ENCODE data around the gene NUP62.

NUP62 gene

GRCh38 chr19:49895566-49896297, 33.6 kb downstream of the NUP62 start:
- DNase-seq = no peak

DNA sequence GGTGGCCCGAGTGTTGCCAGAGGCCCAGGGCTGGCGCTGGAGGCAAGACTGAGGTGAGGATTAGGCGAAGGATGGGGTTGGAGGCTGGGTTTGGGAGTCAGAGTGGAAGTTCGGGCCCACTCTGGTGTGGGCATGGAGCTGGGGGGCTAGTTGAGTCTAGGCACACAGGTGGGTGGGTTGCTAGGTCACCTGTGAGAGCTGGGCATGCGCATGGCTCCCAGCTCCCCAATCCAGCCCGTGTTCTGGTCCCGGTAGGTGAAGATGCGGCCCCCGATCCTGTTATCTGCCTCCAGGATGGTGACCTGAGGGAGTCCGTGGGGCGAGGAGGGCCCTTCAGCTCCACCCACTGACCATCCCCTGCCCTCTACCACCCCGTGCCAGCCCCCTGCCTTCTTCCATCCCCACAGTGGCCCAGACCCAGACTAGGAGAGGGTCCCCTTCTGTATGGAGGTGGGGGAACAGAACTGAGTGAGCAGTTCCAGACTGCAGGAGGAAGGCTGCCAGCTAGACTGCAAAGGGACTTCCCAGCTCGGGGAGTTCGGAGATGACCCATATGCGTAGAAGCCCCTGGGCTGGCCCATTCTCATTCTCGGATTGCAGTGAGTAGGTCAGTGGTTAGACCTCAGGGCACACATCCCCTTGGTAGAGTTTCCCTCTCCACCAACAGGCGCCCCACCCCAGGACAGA, 34.3 kb downstream of the NUP62 start:
- no peak for DNase-seq

- no peak for DNase-seq
Measured at GRCh38 chr19:49894011-49894664, 35.2 kb downstream of the NUP62 start.

DNA sequence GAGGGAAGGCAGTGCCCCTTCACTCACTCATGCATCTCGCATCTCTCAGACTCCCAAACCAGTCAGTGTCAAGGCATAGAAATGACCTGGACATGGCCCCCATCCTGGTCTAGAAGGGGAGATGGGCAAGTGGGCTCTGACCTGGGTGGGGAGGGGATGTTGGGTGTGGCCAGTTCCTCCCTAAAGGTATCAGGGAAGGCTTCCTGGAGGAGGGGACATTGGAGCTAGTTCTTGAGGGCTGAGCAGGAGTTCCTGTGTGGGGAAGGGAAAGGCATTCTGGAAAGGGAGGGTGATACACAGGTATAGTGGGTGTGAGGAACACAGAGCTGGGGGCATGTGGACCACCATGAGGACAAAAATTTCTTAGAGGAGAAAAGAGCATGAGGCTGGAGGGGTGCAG, 36.6 kb downstream of the NUP62 start:
- no peak for DNase-seq

- no peak for DNase-seq
Measured at GRCh38 chr19:49891393-49891792, 37.9 kb downstream of the NUP62 start.

GRCh38 chr19:49890349-49891311, 38.7 kb downstream of the NUP62 start:
- DNase-seq = no peak

- DNase-seq = no peak
Measured at GRCh38 chr19:49889687-49890348, 39.5 kb downstream of the NUP62 start.

DNA sequence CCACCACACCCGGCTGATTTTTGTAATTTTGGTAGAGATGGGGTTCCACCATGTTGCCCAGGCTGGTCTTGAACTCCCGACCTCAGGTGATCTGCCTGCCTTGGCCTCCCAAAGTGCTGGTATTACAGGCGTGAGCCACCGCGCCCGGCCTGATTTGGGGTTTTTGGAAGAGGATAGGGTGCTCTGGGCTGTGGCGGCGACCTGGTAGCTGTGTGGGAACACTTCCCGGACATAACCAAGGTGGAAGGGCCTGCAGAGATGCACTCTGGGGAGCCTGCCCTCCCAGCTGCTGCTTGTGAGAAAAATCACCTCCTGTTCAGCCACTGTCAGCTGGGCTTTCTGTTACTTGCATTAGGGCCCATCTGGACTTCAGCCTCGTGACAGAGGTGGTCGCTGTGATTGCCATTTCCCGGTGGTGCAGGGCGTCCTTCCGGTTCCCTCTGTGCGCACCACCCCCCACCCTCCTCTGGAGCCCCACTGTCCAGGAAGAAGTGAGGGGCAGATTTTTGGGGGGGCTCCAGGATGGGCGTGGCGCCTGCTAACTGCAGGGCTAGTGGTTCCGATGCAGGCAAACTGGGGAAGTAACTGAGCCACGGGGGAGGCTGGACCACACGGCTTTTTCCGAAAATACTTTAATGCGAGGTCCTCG, 40.1 kb downstream of the NUP62 start:
- DNase-seq = no peak

DNA sequence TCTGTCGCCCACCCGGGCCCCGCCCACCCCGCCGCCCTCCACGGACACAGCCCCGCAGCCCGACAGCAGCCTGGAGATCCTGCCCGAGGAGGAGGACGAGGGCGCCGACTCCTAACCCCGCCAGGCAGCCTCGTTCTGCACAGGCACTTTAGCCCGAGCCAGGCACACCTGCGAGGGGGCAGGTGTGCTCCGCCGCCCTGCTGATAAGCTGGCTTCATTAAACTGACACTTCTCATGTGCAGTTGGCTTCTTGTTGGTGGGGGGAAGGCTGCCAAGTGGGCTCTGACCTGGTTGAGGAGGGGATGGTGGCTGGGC, 40.8 kb downstream of the NUP62 start:
- DNase-seq = no peak

GRCh38 chr19:49887665-49888509, 41.4 kb downstream of the NUP62 start:
- no peak for DNase-seq

DNA sequence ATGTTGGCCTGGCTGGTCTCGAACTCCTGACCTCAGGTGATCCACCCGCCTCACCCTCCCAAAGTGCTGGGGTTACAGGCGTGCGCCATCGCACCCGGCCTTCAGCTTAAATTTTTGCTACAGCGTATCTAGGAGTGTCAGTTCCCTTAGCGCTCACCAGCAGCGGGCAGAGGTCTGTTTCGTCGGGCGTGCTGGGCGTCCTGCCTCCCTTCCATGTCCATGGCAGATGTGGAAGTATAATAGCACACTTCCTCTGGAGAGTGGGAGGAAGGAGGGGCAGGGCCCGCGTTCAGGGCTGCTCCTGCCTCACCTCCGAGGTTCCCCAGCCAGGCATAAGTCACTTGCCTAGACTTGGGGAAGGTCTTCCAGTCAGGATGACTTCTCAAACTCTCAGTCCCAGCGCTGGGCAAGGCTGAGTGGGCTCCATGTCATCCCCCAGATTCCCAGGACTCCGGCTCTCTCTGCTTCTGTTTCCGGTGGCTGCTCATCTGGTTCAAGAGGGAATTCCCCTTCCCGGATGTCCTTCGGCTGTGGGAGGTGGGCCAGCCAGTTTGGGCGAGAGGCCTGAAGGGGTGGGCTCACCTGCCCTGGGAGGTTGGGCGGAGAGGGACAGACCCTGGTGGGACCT, 42.2 kb downstream of the NUP62 start:
- DNase-seq = no peak

DNA sequence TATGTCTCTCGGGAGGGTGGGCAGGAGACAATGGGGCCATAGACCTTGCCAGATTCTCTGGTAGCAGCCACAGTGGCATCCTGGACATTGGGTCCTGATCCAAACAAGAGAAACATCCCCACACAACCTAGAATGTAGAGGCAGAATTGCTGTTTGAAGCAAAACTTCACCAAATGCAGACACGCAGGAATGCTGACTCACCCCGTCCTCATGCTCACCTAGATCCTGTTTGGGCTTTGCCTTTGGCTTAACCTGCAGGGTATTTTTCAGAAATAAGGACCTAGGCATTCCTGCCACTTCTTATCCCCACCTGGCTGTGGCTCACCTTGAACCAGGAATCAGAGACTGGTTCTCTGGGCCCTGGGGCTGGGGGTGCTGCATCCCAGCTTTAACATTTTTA, 44.5 kb downstream of the NUP62 start:
- no peak for DNase-seq

DNA sequence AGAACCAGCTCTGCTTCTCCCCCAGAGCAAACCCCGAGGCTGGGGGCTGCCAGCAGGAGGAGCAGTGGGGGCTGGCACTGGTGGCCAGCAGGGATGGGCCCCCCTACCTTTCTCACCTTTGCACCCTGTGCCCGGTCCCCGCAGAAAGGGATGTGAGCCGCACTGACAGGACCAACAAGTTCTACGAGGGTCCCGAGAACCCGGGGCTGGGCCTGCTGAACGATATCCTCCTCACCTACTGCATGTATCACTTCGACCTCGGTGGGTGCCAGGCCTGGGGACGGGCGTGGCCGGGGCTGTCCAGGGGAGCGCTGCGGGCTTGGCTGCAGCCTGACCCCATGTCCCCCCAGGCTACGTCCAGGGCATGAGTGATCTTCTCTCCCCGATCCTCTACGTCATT, 45.2 kb downstream of the NUP62 start:
- no peak for DNase-seq

DNA sequence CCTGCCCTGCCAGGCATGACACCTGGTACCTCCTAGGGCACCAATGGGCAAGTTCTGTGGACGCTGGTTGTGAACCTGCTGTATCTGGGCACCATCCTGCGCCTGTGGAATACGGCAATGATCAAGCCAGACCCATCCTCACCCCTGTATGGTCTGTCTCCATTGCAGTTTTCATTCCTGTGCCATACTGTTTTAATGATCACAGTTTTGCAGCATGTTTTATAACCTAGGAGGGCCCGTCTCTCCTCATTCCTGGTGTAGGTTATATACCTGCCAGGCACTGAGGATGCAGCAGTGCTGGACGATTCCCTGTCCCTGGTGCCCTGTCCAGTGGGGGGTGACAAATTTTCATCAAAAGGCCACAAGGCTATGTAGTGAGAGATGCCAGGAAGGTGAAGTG, 46.2 kb downstream of the NUP62 start:
- DNase-seq = no peak

DNA sequence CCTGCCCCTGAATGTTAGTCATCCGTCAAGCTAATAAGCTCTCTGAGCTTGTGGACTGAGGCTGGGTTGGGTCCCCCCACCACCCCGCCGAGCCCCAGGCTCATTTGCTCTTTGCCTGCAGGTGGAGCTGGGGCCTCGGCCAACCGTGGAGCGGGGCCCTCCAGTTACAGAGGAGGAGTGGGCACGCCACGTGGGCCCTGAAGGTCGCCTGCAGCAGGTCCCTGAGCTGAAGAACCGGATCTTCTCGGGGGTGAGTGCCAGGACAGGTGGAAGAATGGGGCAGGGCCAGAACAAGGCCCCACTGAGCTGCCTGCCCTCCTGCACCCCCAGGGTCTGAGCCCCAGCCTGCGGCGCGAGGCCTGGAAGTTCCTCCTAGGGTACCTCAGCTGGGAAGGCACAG, 46.7 kb downstream of the NUP62 start:
- no peak for DNase-seq

DNA sequence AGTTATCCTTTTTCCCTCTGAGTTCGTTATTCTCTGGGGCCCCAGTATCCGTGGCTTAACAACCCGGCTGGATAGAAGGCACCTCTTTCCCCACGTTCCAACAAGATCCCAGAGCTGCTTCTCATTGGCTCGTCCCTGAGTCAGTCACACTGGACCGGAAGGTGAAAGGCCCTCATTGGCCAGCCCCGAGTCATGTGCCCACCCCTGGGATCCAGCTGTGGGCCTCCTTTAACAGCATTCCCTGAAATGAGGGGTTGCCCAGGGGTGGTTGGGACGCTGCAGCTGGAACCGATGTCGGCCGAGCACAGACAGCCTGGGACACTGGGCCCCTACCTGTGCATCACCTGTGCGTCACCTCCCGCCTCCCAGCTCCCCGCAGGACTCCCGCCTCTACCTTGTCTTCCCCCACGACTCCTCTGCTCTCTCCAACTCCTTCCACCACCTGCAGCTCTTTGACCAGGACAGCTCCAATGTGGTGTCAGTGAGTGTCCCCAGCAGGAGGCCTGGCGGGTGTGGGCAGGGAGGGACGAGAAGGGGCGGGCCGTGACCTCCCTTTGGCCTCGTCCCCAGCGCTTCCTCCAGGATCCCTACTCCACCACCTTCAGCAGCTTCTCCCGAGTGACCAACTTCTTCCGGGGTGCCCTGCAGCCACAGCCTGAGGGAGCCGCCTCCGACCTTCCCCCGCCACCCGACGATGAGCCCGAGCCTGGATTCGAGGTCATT, 47.5 kb downstream of the NUP62 start:
- DNase-seq = no peak

DNA sequence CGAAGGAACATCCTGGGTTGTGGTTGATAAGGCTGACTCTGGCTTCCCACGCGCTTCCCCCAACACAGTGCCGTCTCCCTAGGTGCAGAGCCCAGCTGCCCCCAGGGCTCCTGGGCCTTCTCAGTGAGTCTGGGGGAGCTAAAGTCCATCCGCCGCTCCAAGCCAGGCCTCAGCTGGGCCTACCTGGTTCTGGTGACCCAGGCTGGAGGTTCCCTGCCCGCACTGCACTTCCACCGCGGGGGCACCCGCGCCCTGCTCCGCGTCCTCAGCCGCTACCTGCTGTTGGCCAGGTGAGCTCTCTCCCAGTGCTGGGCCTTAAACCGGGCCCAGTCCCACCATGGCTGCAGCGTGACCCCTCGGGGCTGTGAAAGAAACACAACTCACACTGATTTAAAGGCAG, 48.1 kb downstream of the NUP62 start:
- no peak for DNase-seq

GRCh38 chr19:49880162-49880869, 49.0 kb downstream of the NUP62 start:
- DNase-seq = no peak

DNA sequence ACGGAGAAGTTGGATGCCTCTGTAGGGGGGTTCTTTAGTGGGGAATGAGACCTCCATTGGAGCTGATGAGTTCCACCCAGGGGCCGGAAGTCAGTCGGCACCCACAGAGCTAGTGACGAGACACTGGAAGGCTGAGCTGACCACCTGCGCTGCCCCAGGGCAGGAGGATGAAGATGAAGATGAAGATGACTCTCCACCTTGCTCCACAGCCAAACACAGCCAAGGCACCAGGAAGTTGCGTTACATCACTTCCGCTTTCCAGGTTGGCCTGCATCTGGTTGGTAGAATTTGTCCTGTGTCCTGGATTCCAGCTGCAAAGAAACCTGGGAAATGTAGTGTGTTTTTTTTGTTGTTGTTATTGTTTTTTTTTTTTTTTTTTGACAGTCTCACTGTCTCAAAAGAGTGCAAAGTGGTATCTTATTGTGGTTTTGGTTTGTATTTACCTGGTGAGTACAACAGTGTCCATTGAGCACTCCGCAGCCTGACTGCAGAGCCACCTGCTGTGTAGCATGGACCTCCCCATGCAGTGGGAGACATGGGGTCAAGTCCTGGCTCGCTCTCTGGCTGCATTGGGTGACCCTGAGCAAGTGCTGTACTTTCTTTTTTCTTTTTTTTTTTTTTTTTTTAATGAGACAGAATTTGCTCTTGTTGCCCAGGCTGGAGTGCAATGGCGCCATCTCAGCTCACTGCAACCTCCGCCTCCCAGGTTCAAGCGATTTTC, 49.9 kb downstream of the NUP62 start:
- DNase-seq = no peak
